ENCODE measurements around the gene CUBN. TPM values are rescaled to one million over a fixed set of nuclear protein-coding genes. Genes with fewer than 3 reads are reported as not detected.
"Not testable (repeated sequence)": the region's sequence is repeated elsewhere in the genome, so short reads cannot be mapped to it uniquely, and the experiment has no call there.

The CUBN gene
- total RNA-seq, 3 donors from 2014 or later: 0.31 to 1.9 (median 0.38) TPM

- peak; percentile 93 for ATAC-seq
- no peak for TF ChIP-seq CTCF (IDR thresholded peaks at IDR 0.05)
- H3K9me3 ChIP-seq: no peaks in the 10 kb centered on the region
- H3K4me3 ChIP-seq: no peak overlapping the region
- intact Hi-C loops (cut with DNase I, micrococcal nuclease): no loop called here
- DNase-seq: peak in 2 of 3 donors; percentile 51 to 79
- no peaks in the 10 kb centered on the region for H3K36me3 ChIP-seq (ENCODE audit: low read depth)
- peaks cover 10% of the 10 kb centered on the region for H3K4me1 ChIP-seq (ENCODE audit: low read depth)
Observed at GRCh38 chr10:16832351-16833080, 297.1 kb downstream of the CUBN start.

- no peak for TF ChIP-seq CTCF (IDR thresholded peaks at IDR 0.05)
- Histone ChIP-seq H3K4me1 (ENCODE audit: low read depth) (peaks cover 10% of the 10 kb centered on the region), H3K36me3 (ENCODE audit: low read depth) (no peaks in the 10 kb centered on the region), H3K4me3 (no peak overlapping the region), H3K9me3 (no peaks in the 10 kb centered on the region)
- ATAC-seq: no peak
- DNase-seq: peak in 1 of 3 donors; percentile 24
- intact Hi-C loops (cut with DNase I, micrococcal nuclease): no loop called here
Observed at GRCh38 chr10:16828701-16829175, 300.9 kb downstream of the CUBN start.

GRCh38 chr10:16828114-16828568 is 301.5 kb downstream of the CUBN start:
- intact Hi-C loops (cut with DNase I, micrococcal nuclease): no loop called here
- Histone ChIP-seq H3K4me3 (no peak overlapping the region), H3K9me3 (no peaks in the 10 kb centered on the region), H3K36me3 (ENCODE audit: low read depth) (no peaks in the 10 kb centered on the region), H3K4me1 (ENCODE audit: low read depth) (peaks cover 10% of the 10 kb centered on the region)
- peak in 2 of 3 donors; percentile 46 to 67 for DNase-seq
- peak; percentile 26 for TF ChIP-seq CTCF (IDR thresholded peaks at IDR 0.05)
- peak; percentile 80 for ATAC-seq

- H3K4me3 ChIP-seq: not testable (repeated sequence)
Observed at GRCh38 chr10:16827474-16827873, 302.1 kb downstream of the CUBN start.

GRCh38 chr10:16822726-16823360 is 306.8 kb downstream of the CUBN start:
- intact Hi-C loops (cut with DNase I, micrococcal nuclease): no loop called here
- no peak for ATAC-seq
- H3K36me3 ChIP-seq (ENCODE audit: low read depth): no peaks in the 10 kb centered on the region
- DNase-seq: no peak
- peaks cover 8% of the 10 kb centered on the region for H3K9me3 ChIP-seq
- no peak for TF ChIP-seq CTCF (IDR thresholded peaks at IDR 0.05)
- H3K4me3 ChIP-seq: no peak overlapping the region
- H3K4me1 ChIP-seq (ENCODE audit: low read depth): no peaks in the 10 kb centered on the region

More at GRCh38 chr10:16827474-16827873, 302.1 kb downstream of the CUBN start:
- ATAC-seq; H3K4me1 ChIP-seq (ENCODE audit: low read depth); H3K9me3 ChIP-seq; H3K36me3 ChIP-seq (ENCODE audit: low read depth); DNase-seq; intact Hi-C loops (cut with DNase I, micrococcal nuclease): not testable (repeated sequence)

GRCh38 chr10:16822027-16822426 is 307.6 kb downstream of the CUBN start:
- intact Hi-C loops (cut with DNase I, micrococcal nuclease): no loop called here
- peaks cover 4% of the 10 kb centered on the region for H3K36me3 ChIP-seq (ENCODE audit: low read depth)

More at GRCh38 chr10:16822027-16822426, 307.6 kb downstream of the CUBN start:
- no peak for TF ChIP-seq CTCF (IDR thresholded peaks at IDR 0.05)
- H3K4me3 ChIP-seq: no peak overlapping the region
- H3K4me1 ChIP-seq (ENCODE audit: low read depth): no peaks in the 10 kb centered on the region
- peaks cover 8% of the 10 kb centered on the region for H3K9me3 ChIP-seq
- ATAC-seq: no peak
- DNase-seq: no peak

Data from mucosa of descending colon (tissue), 3 donors.